Activated CD4-positive, alpha-beta T cell treated with anti-CD3 and anti-CD28 coated beads, Interleukin-10, Interleukin-2, amounts not matched to agents 100 ng/mL and 50 ng/mL, durations not matched to agents 16 hours and 8 hours (primary cell): ENCODE results near the gene EPB41L2.
"Not testable (repeated sequence)": the region's sequence is repeated elsewhere in the genome, so short reads cannot be mapped to it uniquely, and the experiment has no call there.

ENCODE experiments used
- DNase-seq: peaks from one replicate; pipeline ENCODE4 v3.0.0-alpha.2; 2020

The EPB41L2 gene

GRCh38 chr6:131033631-131034030 is 29.4 kb downstream of the EPB41L2 start:
- DNase-seq, result no peak

- no peak for DNase-seq
These were observed 33.3 kb downstream of the EPB41L2 start for GRCh38 chr6:131029626-131030297.

GRCh38 chr6:131027326-131027725 is 35.7 kb downstream of the EPB41L2 start:
- no peak for DNase-seq

- DNase-seq, result no peak
These were observed 36.8 kb downstream of the EPB41L2 start for GRCh38 chr6:131026243-131026642.

- no peak for DNase-seq
These were observed 38.5 kb downstream of the EPB41L2 start for GRCh38 chr6:131024565-131024964.

GRCh38 chr6:131023834-131024504 is 39.1 kb downstream of the EPB41L2 start:
- DNase-seq, result no peak

- no peak for DNase-seq
These were observed 40.4 kb downstream of the EPB41L2 start for GRCh38 chr6:131022691-131023090.

GRCh38 chr6:131017962-131018361 is 45.1 kb downstream of the EPB41L2 start:
- no peak for DNase-seq

GRCh38 chr6:131015630-131016263 is 47.3 kb downstream of the EPB41L2 start:
- DNase-seq, result no peak

GRCh38 chr6:131015025-131015591 is 47.9 kb downstream of the EPB41L2 start:
- DNase-seq, result no peak

GRCh38 chr6:131014080-131014776 is 48.8 kb downstream of the EPB41L2 start:
- DNase-seq, result no peak

GRCh38 chr6:131013495-131013894 is 49.5 kb downstream of the EPB41L2 start:
- DNase-seq, result no peak

GRCh38 chr6:131009790-131010189 is 53.3 kb downstream of the EPB41L2 start:
- no peak for DNase-seq

GRCh38 chr6:131008965-131009364 is 54.1 kb downstream of the EPB41L2 start:
- DNase-seq, result not testable (repeated sequence)

- not testable (repeated sequence) for DNase-seq
These were observed 55.1 kb downstream of the EPB41L2 start for GRCh38 chr6:131007964-131008363.

- no peak for DNase-seq
These were observed 55.8 kb downstream of the EPB41L2 start for GRCh38 chr6:131007286-131007685.

GRCh38 chr6:131005439-131006016 is 57.5 kb downstream of the EPB41L2 start:
- DNase-seq, result no peak

- DNase-seq, result no peak
These were observed 58.1 kb downstream of the EPB41L2 start for GRCh38 chr6:131004936-131005335.

GRCh38 chr6:131004387-131004755 is 58.7 kb downstream of the EPB41L2 start:
- DNase-seq, result no peak

- no peak for DNase-seq
These were observed 59.3 kb downstream of the EPB41L2 start for GRCh38 chr6:131003488-131004386.

GRCh38 chr6:131002661-131002980 is 60.4 kb downstream of the EPB41L2 start:
- no peak for DNase-seq
